Thyroid gland (tissue), 4 donors: ENCODE measurements around the gene C2orf92. TPM values are rescaled to one million over a fixed set of nuclear protein-coding genes. Genes with fewer than 3 reads are reported as not detected.

Experiments used
- DNase-seq, 2 donors: peaks; one replicate each; pipeline ENCODE4 v3.0.0-alpha.2; 2019
- H3K27ac ChIP-seq, 3 donors: fragments of 200-600 bp; sonication (generic); 1 replicate in 2 of 3; 2 replicates in 1 of 3; pipeline ENCODE4 v1.5.1; 2016 to 2019; ENCODE audit warnings: mild to moderate bottlenecking in 1 of 3, moderate library complexity in 1 of 3
- H3K27me3 ChIP-seq: fragments of 200-600 bp; sonication (generic); one replicate; pipeline ENCODE4 v1.5.1; 2019
- H3K36me3 ChIP-seq, 2 donors: fragments of 200-600 bp; sonication (generic); one replicate each; pipeline ENCODE4 v1.5.1; 2016 to 2019
- H3K4me1 ChIP-seq, 2 donors: fragments of 200-600 bp; sonication (generic); one replicate each; pipeline ENCODE4 v1.5.1; 2017 to 2019
- H3K4me3 ChIP-seq, 3 donors: fragments of 200-600 bp; sonication (generic); replicated peaks in 1 of 3; 1 replicate in 2 of 3; 2 replicates in 1 of 3; pipeline ENCODE4 v1.5.1; 2016; ENCODE audit warnings: mild to moderate bottlenecking in 1 of 3
- H3K9me3 ChIP-seq: fragments of 200-600 bp; sonication (generic); one replicate; pipeline ENCODE4 v1.5.1; 2017
- POLR2A ChIP-seq, 2 donors: fragments of 450-650 bp; IDR thresholded peaks; one replicate each; pipeline ENCODE4 v1.6.1; 2017; ENCODE audit warnings: antibody characterized with exemption in 2 of 2, mild to moderate bottlenecking in 2 of 2, moderate library complexity in 1 of 2
- WGBS, 2 donors: methylation state at CpG; one replicate each; pipeline ENCODE4 v1.1.5; 2017; 5-methylcytosine and 5-hydroxymethylcytosine counted together
- intact Hi-C: fragments of 100-400 bp; cut with DNase I; formaldehyde crosslinking; loops from one replicate; pipeline ENCODE4 v1.15.1; 2023
- total RNA-seq, 4 donors: library from RNA; depleted of rRNA; stranded (reverse); fragments of >200 nt; gene quantifications; one replicate each; pipeline ENCODE4 v1.2.3, GENCODE V29; 2016
- TF ChIP-seq, protein P1 (sequence below), 6 experiments: fragments of 200-600 bp in 3 of 6; fragments of 450-650 bp in 3 of 6; sonication (generic) in 3 of 6; IDR thresholded peaks; one replicate each; pipeline ENCODE4 v1.5.1; 2016 to 2019; ENCODE audit warnings: antibody characterized with exemption in 6 of 6, mild to moderate bottlenecking in 2 of 6, inconsistent platforms in 1 of 6, moderate library complexity in 1 of 6

C2orf92 gene
- total RNA-seq, 4 donors from 2014 or later: 9.8 to 36.5 (median 30.7) TPM

DNA sequence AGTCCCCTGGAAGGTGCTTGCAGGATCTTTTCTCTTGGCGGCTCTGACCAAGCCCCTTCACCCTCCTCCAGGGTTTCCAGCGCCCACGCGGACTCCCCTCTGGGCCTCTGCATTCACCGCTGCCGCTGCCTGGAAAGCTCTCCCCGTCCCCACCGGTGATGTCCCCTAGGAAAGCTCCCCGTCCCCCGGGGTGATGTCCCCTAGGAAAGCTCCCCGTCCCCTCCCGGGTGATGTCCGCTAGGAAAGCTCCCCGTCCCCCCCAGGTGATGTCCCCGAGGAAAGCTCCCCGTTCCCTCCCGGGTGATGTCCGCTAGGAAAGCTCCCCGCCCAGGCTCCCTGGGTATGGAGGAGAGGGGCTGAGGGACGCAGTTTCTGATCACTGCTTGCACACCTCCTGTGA lies 71.7 kb downstream of the C2orf92 start:
- no peaks in the 10 kb centered on the region for H3K9me3 ChIP-seq
- H3K4me1 ChIP-seq: no peaks in the 10 kb centered on the region
- intact Hi-C loops: no loop called here
- no peak overlapping the region for H3K27ac ChIP-seq
- no peaks in the 10 kb centered on the region for H3K36me3 ChIP-seq
- H3K27me3 ChIP-seq: no peaks in the 10 kb centered on the region
- no peak overlapping the region for H3K4me3 ChIP-seq
- TF ChIP-seq POLR2A (IDR thresholded peaks at IDR 0.05): no peak
- TF ChIP-seq, protein P1, sequence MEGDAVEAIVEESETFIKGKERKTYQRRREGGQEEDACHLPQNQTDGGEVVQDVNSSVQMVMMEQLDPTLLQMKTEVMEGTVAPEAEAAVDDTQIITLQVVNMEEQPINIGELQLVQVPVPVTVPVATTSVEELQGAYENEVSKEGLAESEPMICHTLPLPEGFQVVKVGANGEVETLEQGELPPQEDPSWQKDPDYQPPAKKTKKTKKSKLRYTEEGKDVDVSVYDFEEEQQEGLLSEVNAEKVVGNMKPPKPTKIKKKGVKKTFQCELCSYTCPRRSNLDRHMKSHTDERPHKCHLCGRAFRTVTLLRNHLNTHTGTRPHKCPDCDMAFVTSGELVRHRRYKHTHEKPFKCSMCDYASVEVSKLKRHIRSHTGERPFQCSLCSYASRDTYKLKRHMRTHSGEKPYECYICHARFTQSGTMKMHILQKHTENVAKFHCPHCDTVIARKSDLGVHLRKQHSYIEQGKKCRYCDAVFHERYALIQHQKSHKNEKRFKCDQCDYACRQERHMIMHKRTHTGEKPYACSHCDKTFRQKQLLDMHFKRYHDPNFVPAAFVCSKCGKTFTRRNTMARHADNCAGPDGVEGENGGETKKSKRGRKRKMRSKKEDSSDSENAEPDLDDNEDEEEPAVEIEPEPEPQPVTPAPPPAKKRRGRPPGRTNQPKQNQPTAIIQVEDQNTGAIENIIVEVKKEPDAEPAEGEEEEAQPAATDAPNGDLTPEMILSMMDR (IDR thresholded peaks at IDR 0.05): no peak
- DNase-seq: no peak
- WGBS, 2 donors: 92 to 96% methylated on average over 13 to 20 of the region's 20 CpGs

DNA sequence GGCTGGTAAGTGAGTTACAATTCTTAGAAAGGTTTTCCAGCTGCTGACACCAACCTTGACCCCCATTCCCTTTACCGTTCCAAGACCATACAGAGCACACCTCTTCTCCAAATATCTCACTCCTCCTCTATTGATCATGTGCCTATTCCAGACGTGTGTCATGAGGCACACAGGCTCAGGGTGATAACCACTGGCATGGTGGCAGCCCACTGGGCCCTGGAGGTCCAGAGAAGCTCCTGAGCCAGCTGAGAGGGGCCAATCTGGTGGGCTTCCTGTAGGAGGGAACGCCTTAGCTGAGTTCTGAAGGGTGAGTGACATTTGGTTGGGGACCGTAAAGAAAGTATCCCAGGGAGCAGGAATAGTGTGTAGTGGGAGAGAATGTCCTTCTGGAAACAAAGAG lies 72.2 kb downstream of the C2orf92 start:
- Histone ChIP-seq H3K36me3 (no peaks in the 10 kb centered on the region), H3K27ac (no peak overlapping the region), H3K9me3 (no peaks in the 10 kb centered on the region), H3K4me3 (no peak overlapping the region), H3K4me1 (no peaks in the 10 kb centered on the region), H3K27me3 (no peaks in the 10 kb centered on the region)
- intact Hi-C loops: no loop called here
- TF ChIP-seq, protein P1 (IDR thresholded peaks at IDR 0.05): no peak
- no peak for TF ChIP-seq POLR2A (IDR thresholded peaks at IDR 0.05)
- WGBS, 2 donors: 88 to 90% methylated on average over 4 of the region's 4 CpGs
- DNase-seq: no peak

DNA sequence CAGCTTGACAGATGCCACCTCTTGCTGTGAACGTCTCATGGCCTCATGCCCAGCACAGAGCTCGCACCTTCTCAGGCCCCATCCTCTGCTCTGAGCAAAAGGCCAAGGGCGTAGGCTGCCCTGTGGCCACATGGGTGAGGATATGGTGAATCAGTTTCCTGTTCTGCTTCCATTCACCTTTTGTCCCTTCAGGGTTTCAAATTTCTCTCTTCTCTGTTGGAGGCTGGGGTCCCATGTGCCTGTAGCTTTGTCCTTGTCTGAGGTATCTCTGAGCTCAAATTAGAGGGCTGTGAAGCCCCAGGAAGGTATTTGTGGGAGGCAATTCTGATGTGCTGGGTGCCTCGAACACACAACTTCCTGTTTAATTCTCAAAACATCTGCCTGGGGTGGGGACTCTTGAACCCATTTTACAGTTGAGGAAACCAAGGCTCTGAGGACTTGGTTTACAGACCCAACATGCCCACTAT lies 72.9 kb downstream of the C2orf92 start:
- 71 to 88% methylated on average over 4 of the region's 4 CpGs for WGBS, 2 donors
- no peak overlapping the region for H3K27ac ChIP-seq
- H3K9me3 ChIP-seq: no peaks in the 10 kb centered on the region
- H3K36me3 ChIP-seq: no peaks in the 10 kb centered on the region
- H3K4me1 ChIP-seq: no peaks in the 10 kb centered on the region
- no peak overlapping the region for H3K4me3 ChIP-seq
- DNase-seq: no peak
- TF ChIP-seq, protein P1 (IDR thresholded peaks at IDR 0.05): no peak
- no peaks in the 10 kb centered on the region for H3K27me3 ChIP-seq
- intact Hi-C loops: no loop called here

DNA sequence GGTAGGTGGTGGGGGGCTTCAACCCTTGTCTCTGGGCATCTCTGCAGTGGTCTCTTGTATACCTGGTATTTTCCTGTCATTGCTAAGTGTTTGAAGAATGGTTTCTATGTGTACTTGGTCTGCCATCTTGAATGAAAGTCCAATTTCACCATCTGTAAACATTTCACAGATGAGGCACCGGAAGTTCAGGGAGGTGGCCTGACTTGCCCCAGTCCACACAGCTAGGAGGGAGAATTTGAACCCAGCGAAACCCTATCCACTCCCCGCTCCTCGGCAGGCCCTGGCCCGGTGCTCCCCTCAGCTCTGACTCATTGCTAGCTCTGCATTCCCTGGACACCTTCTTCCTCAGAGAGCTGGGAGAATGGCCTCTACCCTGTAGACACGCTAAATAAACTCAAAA lies 74.4 kb downstream of the C2orf92 start:
- no peak overlapping the region for H3K4me3 ChIP-seq
- H3K9me3 ChIP-seq: no peaks in the 10 kb centered on the region
- no peak overlapping the region for H3K27ac ChIP-seq
- H3K36me3 ChIP-seq: no peaks in the 10 kb centered on the region
- intact Hi-C loops: no loop called here
- H3K4me1 ChIP-seq: no peaks in the 10 kb centered on the region
- no peaks in the 10 kb centered on the region for H3K27me3 ChIP-seq
- DNase-seq: no peak
- TF ChIP-seq, protein P1 (IDR thresholded peaks at IDR 0.05): no peak
- no peak for TF ChIP-seq POLR2A (IDR thresholded peaks at IDR 0.05)
- WGBS, 2 donors: 97 to 99% methylated on average over 6 of the region's 6 CpGs

DNA sequence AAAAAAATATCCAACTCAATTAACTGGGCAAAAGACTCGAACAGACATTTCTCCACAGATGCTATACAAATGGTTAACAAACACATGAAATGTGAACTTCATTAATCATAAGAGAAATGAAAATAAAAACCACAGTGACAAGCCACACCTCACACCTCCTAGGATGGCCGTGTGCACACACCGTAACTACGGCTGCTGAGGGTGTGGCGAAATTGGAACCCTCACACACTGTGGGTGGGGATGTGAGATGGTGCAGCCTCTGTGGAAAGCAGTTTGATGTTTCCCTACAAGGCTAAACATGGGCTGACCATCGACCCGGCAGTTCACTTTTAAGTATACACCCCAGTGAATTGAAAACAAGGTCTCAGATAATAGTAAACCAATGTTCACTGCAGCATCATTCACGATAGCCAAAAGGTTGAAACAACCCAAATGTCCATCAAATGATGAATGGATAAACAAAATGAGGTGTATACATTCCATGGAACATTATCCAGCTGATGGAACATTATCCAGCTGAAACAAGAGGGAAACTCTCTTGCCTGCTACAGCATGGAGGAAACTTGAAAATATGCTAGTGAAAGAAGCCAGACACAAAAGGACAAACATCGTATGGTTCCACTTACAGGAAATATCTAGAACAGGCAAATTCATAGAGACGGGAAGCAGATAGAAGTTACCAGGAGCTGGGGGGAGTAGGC lies 76.1 kb downstream of the C2orf92 start:
- Histone ChIP-seq H3K27me3 (no peaks in the 10 kb centered on the region), H3K27ac (no peak overlapping the region), H3K9me3 (no peaks in the 10 kb centered on the region), H3K4me3 (no peak overlapping the region), H3K4me1 (no peaks in the 10 kb centered on the region), H3K36me3 (no peaks in the 10 kb centered on the region)
- DNase-seq: no peak
- WGBS, 2 donors: 80 to 85% methylated on average over 10 of the region's 10 CpGs
- TF ChIP-seq POLR2A (IDR thresholded peaks at IDR 0.05): no peak
- TF ChIP-seq, protein P1 (IDR thresholded peaks at IDR 0.05): no peak
- intact Hi-C loops: no loop called here
